ENCODE data around the gene CMYA5. TPM values are rescaled to one million over a fixed set of nuclear protein-coding genes. Genes with fewer than 3 reads are reported as not detected.
A peak's percentile ranks its signal among the peaks of the same experiment; 100 is the strongest.

The CMYA5 gene
- total and polyA plus RNA-seq, 9 of the 15 experiments (the other 6 are each of a cell fraction or from before 2014, with no cell fraction given) = 0.18 to 1.1 (median 0.32) TPM

DNA sequence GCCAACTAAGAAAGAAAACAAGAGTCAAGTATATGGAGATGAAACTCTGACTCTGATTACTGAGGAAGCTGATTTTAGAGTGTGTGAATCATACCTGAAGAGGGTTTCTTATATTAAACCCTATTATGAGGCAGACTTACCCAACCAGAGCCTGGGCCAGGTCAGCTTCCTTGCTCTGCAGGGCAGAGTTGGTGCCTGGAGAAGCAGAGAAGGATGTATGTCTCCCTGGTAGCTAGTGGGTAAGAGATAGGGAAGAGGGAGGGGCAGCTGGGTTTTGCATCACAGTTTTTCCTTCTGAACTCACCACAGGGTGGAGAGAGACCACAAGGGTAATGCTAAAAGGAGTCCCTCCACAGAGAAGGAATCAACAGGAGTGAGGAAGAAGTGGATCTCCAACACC, 104.1 kb downstream of the CMYA5 start (continued):
- TF ChIP-seq, protein P1, sequence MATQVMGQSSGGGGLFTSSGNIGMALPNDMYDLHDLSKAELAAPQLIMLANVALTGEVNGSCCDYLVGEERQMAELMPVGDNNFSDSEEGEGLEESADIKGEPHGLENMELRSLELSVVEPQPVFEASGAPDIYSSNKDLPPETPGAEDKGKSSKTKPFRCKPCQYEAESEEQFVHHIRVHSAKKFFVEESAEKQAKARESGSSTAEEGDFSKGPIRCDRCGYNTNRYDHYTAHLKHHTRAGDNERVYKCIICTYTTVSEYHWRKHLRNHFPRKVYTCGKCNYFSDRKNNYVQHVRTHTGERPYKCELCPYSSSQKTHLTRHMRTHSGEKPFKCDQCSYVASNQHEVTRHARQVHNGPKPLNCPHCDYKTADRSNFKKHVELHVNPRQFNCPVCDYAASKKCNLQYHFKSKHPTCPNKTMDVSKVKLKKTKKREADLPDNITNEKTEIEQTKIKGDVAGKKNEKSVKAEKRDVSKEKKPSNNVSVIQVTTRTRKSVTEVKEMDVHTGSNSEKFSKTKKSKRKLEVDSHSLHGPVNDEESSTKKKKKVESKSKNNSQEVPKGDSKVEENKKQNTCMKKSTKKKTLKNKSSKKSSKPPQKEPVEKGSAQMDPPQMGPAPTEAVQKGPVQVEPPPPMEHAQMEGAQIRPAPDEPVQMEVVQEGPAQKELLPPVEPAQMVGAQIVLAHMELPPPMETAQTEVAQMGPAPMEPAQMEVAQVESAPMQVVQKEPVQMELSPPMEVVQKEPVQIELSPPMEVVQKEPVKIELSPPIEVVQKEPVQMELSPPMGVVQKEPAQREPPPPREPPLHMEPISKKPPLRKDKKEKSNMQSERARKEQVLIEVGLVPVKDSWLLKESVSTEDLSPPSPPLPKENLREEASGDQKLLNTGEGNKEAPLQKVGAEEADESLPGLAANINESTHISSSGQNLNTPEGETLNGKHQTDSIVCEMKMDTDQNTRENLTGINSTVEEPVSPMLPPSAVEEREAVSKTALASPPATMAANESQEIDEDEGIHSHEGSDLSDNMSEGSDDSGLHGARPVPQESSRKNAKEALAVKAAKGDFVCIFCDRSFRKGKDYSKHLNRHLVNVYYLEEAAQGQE (IDR thresholded peaks at IDR 0.05; ENCODE audit: borderline replicate concordance) = 0 out of 2 replicates have a peak, but pooled peaks have one; percentile 6
- TF ChIP-seq, protein P1 (CRISPR knock-in tag; IDR thresholded peaks at IDR 0.05; ENCODE audit: low read depth) = no peak

DNA sequence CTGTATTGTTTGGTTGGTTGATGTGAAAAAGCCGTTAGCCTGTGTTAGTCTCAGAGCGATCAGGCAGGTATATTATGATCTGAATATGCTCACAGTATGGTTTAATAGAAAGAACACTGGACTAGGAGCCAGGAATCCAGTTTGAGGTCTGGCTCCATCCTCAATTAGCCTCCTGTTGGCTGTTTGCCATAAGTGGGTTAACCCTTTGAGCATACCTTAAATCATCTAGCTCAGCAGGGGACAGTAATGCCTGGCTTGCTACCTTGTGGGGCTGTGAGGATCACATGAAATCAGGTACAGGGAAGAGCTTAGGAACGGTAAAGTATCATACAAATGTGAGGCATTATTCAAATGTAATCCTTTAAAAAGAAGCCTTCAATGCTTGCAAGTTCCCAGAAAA, 104.7 kb downstream of the CMYA5 start:
- no peaks in the 10 kb centered on the region for H3K36me3 ChIP-seq (ENCODE audit: control insufficient read depth, insufficient read depth, low read length)
- POLR2A ChIA-PET = interaction anchor here (0.7 to 1.4 kb wide), 3 partner anchors 9 to 65 kb away, joined by 3 to 5 read pairs (median 3); no protein-coding TSS in a partner anchor
- no peak overlapping the region for H3K9ac ChIP-seq (ENCODE audit: insufficient read depth in 1 of 2, low read depth in 2 of 2, low read length in 2 of 2)
- no peak overlapping the region for H3K27ac ChIP-seq (ENCODE audit: extremely low read depth, low read depth, low read length)
- H2AFZ ChIP-seq (ENCODE audit: low read depth, low read length) = no peak overlapping the region
- no peak for FAIRE-seq
- no peak for ATAC-seq
- DNase-seq (ENCODE audit: extremely low read depth in 1 of 4, low spot score in 3 of 4) = no peak
- no peaks in the 10 kb centered on the region for H3K9me1 ChIP-seq (ENCODE audit: control insufficient read depth, insufficient read depth, low read length)
- H3K4me2 ChIP-seq (ENCODE audit: insufficient read depth, low read length) = no peak overlapping the region
- H3K4me1 ChIP-seq (replicated peaks in 1 of 2; ENCODE audit: control insufficient read depth in 2 of 2, insufficient read depth in 2 of 2, low read length in 2 of 2) = peaks cover 8 to 11% of the 10 kb centered on the region in 2 experiments; a peak in 4 of 5 replicates
- no peak overlapping the region for H3K4me3 ChIP-seq
- H3K27me3 ChIP-seq (ENCODE audit: control insufficient read depth in 2 of 2, insufficient read depth in 2 of 2, low read length in 2 of 2) = peaks cover 0 to 7% of the 10 kb centered on the region in 2 experiments; a peak in 4 of 5 replicates
- H3K79me2 ChIP-seq (ENCODE audit: control insufficient read depth, insufficient read depth, low read length) = no peaks in the 10 kb centered on the region
- in situ Hi-C loops (cut with MboI) (no loop called here), intact Hi-C loops (cut with micrococcal nuclease) (no loop called here)
- 36% methylated on average over 3 of the region's 3 CpGs for WGBS (ENCODE audit: insufficient coverage, low coverage, missing lambda C conversion rate)
- TF ChIP-seq RBM25 (IDR thresholded peaks at IDR 0.05; ENCODE audit: low read depth, low read length, severe bottlenecking) = no peak
- TF ChIP-seq NFIC (IDR thresholded peaks at IDR 0.05) = peak; percentile 80
- TF ChIP-seq HIVEP1 (CRISPR knock-in tag; IDR thresholded peaks at IDR 0.05) = no peak
- CTCF ChIA-PET (ENCODE audit: low intra/inter-chr PET ratio) = no interaction called here
- no TSS peak for BruUV-seq (replicated peaks)
- no peaks in the 10 kb centered on the region for H3K9me3 ChIP-seq (replicated peaks; ENCODE audit: control insufficient read depth, insufficient read depth, low read depth, low read length)
- no peaks in the 10 kb centered on the region for H4K20me1 ChIP-seq (replicated peaks; ENCODE audit: control insufficient read depth, insufficient read depth, low read length)

All from K562 (cell line).